NCI-H2227 treated with DMSO at 0.1 percent for 48 hours (cell line): ENCODE data around the gene MLPH.

Experiments used
- DNase-seq: peaks from one replicate; lab custom pipeline; 2025; lab: John Stamatoyannopoulos, UW

MLPH gene

DNA sequence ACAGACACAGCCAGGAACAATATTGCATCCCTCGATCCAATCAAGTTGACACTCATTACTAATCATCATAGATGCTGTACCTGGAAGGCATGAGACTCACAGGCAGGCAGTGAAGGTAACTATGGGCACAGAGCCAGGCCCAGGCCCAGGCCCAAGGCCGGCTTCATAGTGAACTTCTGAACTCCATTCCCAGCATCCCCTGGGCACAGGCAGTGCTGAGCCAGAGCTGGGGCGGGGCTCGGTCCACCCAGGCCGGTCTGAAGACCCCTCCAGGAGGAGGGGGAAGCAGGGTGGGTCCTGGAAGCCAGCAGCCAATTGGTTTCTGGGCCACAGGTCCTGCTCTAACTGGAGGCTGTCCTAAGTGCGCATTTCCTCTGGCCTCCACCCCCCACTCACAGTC lies 37.6 kb downstream of the MLPH start:
- no peak for DNase-seq

DNA sequence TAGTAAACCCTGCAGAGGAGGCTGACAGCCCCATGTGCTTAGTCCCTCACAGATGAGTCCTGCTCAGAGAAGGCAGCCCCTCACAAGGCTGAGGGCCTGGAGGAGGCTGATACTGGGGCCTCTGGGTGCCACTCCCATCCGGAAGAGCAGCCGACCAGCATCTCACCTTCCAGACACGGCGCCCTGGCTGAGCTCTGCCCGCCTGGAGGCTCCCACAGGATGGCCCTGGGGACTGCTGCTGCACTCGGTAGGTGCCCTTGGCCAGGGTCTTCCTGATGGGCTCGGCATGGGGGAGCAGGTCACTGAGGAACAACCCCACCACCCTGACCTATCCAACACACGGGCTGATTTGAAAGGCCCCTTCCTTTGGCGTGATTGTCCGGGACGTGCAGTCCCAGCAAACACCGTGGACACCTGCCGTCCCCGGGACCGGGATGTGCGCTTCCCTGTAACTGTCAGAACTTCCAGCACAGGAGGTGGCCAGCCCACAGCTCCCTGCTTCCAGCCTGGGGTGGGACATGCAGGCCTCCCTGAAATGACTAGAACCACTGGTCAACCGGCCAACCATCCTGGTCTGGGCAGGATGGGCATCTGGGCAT lies 38.6 kb downstream of the MLPH start:
- DNase-seq = no peak

DNA sequence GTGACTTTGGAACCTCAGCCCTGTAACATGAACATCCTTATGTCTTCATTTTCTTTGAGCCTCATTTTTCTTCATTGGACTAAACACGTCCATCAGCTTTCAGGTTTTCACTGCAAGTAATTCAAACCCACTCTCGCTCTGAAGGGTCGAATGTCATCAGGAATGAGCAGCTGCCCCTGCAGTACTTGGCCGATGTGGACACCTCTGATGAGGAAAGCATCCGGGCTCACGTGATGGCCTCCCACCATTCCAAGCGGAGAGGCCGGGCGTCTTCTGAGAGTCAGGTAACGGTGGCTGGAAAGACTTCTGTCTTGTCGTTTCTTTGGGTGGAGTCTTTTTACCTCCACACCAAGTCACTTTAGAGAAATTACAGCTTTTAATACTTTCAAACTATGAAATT lies 40.2 kb downstream of the MLPH start:
- DNase-seq = no peak

DNA sequence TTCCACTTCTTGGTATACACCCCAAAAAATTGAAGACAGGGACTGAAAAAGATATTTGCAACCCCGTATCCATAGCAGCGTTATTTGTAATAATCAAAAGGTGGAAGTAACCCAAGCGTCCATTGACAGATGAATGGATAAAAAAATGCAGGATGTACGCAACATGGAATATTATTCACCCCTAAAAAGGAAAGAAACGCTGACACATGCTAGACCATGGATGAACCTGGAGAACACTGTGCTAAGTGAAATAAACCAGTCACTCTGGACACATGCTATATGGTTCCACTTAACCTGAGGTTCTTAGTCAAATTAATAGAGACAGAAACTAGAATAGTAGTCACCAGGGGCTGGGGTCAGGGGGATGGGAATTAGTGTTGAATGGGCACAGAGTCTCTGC lies 40.7 kb downstream of the MLPH start:
- no peak for DNase-seq

DNA sequence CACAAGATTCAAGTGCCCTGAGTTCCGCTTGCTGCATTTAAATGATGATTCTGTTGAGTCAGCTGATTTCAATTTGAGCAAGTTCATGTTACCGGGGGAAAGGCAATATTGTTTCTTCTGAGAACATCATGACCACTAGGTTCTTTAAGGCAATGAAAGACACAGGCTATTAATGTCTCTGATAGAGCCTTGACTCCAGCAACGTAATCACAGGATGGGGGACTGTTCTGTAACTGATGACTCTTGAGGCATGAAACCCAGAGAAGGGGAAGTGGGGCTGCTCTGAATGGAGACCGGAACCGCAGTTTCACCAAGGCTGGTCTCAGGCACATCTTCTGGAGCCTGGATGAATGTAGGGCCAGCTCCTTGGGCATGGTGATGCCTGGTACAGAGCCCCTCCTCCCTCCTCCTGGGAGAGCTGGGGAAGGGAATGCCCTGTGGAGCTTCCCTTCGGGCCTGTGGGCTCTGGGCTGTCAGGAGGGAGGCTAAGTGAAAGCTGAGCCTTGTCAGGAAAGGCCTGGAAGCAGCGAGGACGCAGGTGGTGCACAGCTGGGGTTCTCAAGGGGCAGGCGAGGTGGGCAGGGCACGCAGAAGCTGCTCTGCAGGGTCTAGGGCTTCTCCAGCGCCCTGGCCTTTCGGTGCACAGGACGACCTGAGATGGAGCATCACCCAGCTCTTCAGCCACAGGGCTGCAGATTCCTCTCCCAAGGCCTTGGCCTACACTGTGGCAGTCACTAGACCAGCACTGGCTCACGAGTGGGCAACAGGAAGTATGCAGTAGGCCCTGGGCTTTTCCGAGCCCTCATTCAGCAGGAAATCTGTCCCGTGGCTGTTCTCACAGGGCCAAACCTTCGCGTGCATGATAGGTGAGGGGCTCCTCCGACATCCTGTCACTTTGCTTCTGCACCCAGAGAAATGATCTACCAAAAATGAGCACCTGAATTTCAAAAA lies 42.7 kb downstream of the MLPH start:
- no peak for DNase-seq

DNA sequence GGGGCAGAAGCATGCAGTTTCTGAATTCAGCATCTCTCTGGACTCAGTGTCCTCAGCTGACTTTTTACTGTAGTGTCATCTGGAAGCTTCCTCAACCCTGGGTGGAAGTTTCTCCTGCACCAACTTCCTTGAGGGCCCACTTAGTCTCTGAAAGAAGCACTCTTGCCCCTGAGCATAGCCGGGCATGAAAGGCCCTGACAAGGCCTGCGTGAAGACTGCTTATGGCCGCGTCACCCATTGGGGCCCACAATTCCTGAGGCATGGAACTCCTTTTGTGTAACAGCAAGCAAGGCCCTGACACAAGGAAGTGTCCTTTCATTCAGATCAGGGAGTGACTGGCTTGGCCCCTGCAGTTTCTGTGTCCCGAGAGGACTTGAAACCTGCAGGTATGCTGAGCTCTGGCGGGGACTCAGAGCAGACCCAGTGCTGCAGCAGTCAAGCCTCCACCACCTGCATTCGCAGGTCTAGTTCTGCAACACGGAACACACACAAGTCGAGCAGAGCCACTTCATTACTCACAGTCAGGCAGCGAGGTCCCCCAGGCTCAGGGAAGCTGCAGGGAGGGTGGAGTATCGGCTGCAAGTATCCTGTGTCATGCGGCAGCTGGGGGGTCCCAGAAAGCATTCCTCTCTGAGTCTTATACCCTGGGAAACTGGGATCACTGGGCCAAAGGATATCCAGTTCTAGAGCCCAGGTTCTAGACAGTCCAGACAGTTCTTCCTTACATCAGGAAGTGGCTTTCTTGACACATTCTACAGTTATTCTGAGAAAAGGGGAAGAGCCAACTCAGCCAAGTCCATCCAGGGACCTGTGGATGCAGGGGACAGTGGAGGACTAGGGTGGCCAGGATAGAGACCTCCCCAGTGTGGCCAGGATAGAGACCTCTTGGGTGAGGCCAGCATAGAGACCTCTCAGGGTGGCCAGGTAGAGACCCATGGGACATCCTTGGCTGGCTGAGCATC lies 43.7 kb downstream of the MLPH start:
- DNase-seq = no peak

DNA sequence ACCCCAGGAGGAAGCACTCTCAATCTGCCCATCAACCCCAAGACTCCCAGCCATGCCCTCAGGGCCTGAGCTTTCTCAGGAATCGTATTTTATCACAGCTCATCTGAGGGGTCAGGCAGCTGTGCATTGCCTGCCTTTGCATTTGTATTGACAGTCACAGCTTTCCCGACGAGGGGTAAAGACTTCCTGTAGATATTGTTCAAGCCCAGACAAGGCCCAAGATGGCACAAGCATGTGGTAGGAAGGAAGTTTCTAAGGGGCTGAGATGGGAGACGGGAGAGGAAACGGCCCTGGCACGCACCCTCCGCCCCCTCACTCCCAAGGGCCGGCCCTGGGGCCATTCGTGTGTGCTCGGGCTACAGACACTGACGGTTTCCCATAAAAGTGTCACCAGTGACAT lies 45.1 kb downstream of the MLPH start:
- DNase-seq = no peak

DNA sequence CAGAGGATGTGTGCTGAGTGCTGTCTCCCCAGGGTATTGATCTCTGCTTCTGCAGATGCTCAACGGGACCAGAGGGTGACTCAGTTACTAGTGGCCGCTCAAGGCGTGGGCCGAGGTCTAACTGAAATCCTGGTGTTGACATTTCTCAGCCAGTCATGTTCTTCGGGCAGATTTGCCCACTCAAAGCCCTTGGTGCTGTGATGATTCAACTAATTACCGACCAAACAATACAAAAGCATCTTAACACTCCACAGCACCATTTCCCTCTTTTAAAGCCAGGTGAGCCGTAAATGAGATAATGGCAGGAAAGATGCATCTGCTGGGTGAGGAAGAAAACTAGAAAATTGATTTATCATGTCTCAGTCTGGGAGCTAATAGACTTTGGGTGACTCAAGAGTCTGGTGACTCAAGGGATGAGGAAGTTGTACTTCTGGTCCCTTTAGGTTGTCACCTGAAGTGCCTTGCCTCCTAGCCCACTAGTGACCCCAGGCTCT lies 46.7 kb downstream of the MLPH start:
- DNase-seq = no peak

DNA sequence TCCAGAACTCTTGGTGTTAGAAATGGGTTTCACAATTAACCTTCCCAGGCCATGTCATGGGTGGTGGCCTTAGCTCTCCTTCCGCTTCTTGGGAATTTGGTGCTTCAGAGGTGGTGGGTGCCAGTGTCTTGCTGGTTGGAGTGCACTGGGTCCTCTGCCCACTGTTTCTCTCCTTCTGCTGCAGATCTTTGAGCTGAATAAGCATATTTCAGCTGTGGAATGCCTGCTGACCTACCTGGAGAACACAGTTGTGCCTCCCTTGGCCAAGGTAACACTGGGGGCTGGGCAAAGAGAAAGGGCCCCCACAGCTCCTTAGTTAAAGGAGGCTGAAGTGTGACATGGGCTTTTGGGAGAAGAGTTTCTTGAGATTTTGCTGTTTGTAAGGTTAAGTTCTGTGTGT lies 47.3 kb downstream of the MLPH start:
- DNase-seq = no peak

DNA sequence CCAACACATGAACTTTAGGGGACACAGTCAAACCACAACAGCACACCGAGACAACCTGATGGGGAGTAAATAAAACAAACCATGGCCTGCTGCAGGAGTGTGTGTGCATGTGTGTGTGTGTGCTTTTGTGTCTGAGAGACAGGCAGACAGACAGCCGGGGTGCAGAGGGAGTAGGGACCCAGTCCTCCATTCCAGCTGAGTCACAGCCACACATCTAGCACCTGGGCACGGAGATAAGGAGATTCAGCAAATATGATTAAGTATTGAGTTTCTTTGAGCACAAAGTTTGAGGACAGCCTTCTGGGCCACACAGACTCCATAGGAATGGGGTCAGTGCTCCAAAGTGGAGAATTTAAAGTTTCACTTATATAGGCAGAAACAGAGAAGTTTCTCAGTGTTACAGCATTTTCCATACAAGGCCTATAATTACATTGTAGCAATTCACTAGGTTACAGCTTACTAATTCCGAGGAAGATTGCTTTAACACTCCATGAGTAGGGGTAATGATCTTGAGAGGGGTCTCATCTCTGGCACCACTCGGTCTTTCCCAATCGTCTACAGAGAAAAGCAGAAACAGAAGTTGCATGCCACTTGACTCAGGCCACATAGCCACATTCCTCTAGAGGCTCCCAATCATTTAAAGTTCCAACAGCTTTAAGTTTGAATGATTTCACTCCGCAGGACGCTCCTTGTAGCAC lies 48.5 kb downstream of the MLPH start:
- no peak for DNase-seq

DNA sequence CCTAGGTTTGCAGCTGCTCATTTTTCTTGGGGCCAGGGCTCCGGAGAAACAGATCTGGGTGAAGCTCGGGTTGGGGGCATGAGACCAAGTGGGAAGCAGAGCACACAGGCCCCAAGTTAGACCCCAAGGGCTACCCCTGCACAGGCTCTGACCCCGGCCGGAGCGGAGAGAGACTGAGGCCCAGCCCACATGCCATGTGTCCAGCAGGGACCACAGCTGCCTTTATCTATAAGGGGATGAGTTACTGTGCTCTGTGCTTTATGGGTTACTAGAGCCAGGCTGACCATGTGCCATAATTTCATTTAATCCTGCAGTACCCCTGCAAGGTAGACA lies 49.0 kb downstream of the MLPH start:
- DNase-seq = no peak

DNA sequence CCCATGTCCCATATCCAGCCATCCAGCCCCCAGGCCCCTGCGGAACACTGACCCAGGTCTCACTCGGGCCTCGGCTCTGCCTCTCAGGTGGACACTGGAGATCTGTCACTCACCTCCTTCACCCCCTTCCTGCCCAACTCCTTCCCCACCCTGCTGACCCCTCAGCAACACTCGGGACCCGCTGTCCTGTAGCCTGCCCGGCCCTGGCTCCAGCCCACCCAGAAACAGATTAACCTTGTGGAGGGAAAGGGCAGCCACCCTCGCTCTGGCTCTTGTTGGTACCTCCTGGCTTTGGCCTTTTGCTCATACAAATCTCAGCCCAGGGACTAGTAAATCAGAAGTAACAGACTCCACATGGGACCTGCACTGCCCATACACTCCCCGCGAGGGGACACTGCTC lies 49.6 kb downstream of the MLPH start:
- no peak for DNase-seq

DNA sequence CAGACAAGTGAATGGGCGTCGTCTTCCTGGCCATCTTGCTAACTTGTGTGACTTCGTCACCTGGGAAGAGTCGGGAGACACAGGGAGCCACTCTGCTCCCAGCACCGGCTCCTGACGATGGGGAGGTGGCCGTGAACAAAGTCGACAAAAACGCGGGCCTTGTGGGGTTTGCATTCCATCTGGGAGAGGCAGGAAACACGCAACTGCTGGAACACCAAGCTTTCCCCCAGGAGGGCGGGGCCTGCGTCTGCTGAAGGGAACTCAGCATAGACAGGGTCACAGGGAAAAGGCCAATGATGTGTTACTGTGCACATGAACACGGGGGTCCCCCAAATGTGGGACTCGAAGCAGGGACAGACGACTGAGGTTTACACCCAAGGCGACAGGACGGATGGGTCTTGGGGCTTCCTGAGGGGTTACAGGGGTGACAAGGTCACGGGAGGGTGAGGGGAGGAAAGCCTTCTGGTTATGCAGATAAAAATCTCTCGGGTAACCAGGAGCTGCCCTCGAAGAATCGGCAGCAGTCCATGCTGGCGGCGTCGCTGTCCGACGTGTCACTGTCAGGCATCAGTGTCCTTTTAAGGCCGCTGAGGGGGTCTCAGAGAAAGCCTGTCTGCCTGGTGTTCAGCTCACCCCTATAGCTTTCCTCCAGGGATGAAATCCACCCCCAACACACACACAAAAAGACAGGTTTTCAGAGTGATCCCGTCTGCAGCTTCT lies 51.1 kb downstream of the MLPH start:
- no peak for DNase-seq

DNA sequence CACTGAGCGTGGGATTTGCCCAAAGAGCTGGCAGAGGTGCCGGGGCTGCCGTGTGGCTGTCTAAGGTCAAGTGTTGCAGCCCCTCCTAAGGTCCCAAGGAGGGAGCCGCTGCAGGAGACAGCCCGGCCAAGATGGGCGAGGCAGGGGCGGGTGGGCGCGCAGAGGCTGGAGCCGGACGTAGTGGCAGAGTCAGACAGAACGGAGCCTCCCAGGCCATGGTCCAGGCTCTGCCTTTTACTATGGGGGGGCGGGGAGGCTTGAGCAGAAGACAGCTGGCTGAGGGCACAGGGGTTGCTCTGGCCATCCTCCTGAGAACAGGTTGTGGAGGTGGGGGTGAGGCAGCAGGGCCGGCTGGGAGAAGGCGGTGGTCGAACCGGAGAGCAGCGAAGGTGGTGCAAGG lies 51.9 kb downstream of the MLPH start:
- DNase-seq = no peak

DNA sequence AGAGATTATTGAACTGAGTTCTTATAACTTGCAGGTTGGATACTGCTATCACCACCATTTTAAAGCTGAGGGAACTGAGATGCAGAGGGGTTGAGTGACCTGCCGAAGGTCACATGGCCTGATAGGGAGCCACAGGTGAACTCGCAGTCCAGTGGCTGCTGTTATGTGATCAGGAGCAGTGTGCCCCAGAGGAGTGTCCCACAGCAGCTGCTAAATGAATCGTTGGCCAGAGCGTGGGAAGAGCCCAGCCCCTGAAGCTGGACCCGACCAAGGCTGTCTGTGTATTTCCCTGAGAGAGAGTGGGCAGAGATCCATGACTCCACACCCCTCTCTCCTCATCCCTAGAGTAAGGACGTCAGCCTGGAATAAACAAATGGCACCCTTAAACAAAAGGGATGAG lies 52.6 kb downstream of the MLPH start:
- DNase-seq = no peak

DNA sequence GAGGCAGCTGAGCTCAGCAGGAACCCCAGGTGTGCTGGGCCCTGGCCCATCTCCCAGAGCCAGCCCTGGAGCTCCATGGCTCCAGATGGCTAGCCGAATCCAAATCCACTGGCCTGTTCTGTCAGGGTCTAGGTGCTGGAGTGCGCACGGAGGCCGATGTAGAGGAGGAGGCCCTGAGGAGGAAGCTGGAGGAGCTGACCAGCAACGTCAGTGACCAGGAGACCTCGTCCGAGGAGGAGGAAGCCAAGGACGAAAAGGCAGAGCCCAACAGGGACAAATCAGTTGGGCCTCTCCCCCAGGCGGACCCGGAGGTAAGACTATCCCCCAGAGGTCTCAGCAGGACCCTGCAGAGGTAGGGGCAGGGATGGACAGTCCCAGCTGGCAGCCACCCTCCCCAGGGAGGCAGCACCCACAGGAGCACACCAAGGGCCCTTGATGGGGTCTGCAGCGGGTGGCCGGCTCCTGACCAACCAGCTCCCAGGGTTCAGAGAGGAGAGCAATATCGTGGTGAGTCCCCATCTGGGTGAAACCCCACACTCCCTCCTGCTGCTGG lies 53.2 kb downstream of the MLPH start:
- DNase-seq = no peak

DNA sequence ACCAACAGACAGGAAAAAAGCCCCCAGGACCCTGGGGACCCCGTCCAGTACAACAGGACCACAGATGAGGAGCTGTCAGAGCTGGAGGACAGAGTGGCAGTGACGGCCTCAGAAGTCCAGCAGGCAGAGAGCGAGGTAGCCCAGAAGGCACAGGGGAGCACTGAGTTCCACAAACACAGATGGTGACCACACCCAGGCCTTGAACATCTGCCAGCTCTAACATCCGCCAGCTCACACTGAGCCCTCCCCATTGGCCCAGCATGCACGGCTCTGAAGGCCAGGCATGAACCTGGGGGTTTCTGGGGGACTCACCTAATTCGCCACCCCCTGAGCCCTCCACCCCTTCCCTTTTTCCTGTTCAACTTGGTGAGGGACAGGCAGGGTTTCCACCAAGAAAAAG lies 53.8 kb downstream of the MLPH start:
- DNase-seq = no peak

DNA sequence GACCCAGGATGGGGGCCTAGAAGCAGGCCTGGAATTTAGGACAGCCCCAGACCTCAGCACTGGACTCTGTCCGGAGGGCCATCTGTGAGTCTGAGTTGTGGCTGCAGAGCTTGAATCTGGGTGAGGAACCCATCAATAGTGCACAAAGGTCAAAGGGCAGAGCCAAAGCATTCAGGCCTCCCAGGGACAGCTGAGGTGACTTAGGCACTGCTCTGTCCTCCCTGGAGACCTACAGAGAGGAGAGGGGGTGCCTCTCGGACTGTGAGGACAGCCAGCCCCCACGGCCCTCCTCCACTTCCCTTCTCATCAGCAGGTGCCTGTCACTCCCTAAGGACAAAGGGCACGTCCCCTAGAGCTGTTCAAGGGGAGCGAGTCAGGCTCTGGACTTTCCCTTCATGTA lies 54.2 kb downstream of the MLPH start:
- DNase-seq = no peak

DNA sequence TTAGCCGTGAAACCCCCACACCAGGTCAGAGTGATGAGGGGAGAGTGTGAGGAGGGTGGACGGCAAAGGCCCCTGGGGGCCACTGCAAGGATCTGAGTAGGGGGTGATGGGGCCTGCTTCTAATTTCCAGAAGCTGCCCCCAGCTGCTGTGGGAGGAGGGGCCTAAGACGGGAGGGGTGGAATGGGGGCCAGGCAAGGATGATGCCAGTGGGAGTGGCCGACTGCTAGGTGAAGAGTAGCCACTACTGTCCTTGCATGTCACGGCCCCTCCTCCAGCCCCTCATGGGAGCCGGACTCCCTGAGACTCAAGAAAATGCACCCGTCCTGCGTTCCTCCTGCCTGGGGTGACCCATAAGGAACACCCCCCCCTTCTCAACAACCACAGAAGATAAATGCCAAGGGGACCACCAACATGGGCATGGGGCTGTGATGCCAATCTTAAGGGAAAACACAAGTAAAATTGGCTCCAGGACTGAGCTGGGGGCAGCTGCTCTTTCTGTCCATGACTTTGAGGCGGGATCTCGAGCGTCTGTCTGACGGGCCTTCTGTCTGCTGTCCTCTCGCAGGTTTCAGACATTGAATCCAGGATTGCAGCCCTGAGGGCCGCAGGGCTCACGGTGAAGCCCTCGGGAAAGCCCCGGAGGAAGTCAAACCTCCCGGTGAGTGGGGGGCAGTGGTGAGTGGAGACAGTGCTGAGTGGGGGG lies 55.1 kb downstream of the MLPH start:
- no peak for DNase-seq
